ENCODE data around the gene IVL.

Gene IVL

DNA sequence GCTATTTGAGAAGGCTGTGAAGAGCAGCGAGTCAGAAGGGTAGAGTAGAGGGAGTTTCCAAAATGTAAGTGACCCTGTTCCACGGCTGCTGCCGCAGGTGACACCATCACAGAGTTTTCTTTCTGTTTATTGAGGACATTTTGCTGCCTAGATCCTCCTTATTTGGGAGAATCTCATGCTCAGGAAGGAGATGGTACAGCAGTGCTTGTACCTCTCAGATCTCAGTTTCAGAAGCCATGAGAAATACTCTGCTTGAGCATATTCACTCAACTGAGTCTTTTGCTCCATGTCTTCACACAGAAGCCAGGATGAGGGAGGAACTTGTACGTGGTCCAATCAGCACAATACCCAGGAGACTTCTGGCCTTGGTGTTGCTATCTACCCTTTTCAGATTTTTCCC is 47.0 kb upstream of the IVL start:
- Histone ChIP-seq H4K20me1 (ENCODE audit: low read depth, low read length) (no peaks in the 10 kb centered on the region), H3K9me2 (replicated peaks; ENCODE audit: insufficient read depth, low read length) (no peaks in the 10 kb centered on the region), H3K27me3 (ENCODE audit: low read length) (no peaks in the 10 kb centered on the region), H3K9ac (ENCODE audit: low read length) (no peak overlapping the region), H3K27ac (ENCODE audit: low read depth, low read length) (no peak overlapping the region), H3K36me3 (ENCODE audit: low read length) (no peaks in the 10 kb centered on the region), H3K79me2 (ENCODE audit: insufficient read depth, low read length) (no peaks in the 10 kb centered on the region), H3K9me3 (ENCODE audit: insufficient read depth, low read length) (no peaks in the 10 kb centered on the region), H3F3A (ENCODE audit: insufficient read depth) (no peaks in the 10 kb centered on the region), H3K4me3 (ENCODE audit: insufficient read depth, low read length, poor library complexity, severe bottlenecking) (no peak overlapping the region), H2AFZ (ENCODE audit: low read depth, low read length, severe bottlenecking) (no peak overlapping the region), H3K4me2 (ENCODE audit: low read depth, low read length, poor library complexity, severe bottlenecking) (no peak overlapping the region)
- TF ChIP-seq, protein P1, sequence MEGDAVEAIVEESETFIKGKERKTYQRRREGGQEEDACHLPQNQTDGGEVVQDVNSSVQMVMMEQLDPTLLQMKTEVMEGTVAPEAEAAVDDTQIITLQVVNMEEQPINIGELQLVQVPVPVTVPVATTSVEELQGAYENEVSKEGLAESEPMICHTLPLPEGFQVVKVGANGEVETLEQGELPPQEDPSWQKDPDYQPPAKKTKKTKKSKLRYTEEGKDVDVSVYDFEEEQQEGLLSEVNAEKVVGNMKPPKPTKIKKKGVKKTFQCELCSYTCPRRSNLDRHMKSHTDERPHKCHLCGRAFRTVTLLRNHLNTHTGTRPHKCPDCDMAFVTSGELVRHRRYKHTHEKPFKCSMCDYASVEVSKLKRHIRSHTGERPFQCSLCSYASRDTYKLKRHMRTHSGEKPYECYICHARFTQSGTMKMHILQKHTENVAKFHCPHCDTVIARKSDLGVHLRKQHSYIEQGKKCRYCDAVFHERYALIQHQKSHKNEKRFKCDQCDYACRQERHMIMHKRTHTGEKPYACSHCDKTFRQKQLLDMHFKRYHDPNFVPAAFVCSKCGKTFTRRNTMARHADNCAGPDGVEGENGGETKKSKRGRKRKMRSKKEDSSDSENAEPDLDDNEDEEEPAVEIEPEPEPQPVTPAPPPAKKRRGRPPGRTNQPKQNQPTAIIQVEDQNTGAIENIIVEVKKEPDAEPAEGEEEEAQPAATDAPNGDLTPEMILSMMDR (IDR thresholded peaks at IDR 0.05; ENCODE audit: insufficient read depth, low read length, poor library complexity, severe bottlenecking): no peak
- TF ChIP-seq EZH2phosphoT487 (conservative IDR thresholded peaks at IDR 0.05; ENCODE audit: low read length): no peak

DNA sequence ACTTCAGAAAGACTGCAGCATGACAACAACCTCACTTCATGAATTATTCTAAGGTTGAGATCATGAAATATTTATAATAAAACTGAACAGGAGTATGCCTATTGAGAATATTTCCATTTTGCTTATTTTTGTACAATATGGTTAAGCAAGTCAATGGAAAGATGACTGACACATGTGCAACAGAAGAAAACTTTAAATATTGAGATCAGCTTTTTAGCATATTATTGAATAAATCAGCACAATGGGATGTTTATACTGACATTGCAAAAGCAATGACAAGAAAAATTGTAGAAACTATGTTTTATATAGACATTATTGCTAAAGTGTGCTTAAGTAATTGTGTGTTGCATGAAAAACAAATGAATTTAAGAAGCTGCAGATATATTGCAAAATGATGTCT is 43.9 kb upstream of the IVL start:
- H3K9ac ChIP-seq (ENCODE audit: low read length): no peak overlapping the region
- H3K36me3 ChIP-seq (ENCODE audit: low read length): no peaks in the 10 kb centered on the region
- H3K27ac ChIP-seq (ENCODE audit: low read depth, low read length): no peak overlapping the region
- H2AFZ ChIP-seq (ENCODE audit: low read depth, low read length, severe bottlenecking): no peak overlapping the region
- no peaks in the 10 kb centered on the region for H3K79me2 ChIP-seq (ENCODE audit: insufficient read depth, low read length)
- H3F3A ChIP-seq (ENCODE audit: insufficient read depth): no peaks in the 10 kb centered on the region
- no peak overlapping the region for H3K4me2 ChIP-seq (ENCODE audit: low read depth, low read length, poor library complexity, severe bottlenecking)
- H4K20me1 ChIP-seq (ENCODE audit: low read depth, low read length): no peaks in the 10 kb centered on the region
- H3K9me3 ChIP-seq (ENCODE audit: insufficient read depth, low read length): no peaks in the 10 kb centered on the region
- no peak for TF ChIP-seq EZH2phosphoT487 (conservative IDR thresholded peaks at IDR 0.05; ENCODE audit: low read length)
- TF ChIP-seq, protein P1 (IDR thresholded peaks at IDR 0.05; ENCODE audit: insufficient read depth, low read length, poor library complexity, severe bottlenecking): no peak
- H3K4me3 ChIP-seq (ENCODE audit: insufficient read depth, low read length, poor library complexity, severe bottlenecking): no peak overlapping the region
- no peaks in the 10 kb centered on the region for H3K9me2 ChIP-seq (replicated peaks; ENCODE audit: insufficient read depth, low read length)
- H3K27me3 ChIP-seq (ENCODE audit: low read length): no peaks in the 10 kb centered on the region

DNA sequence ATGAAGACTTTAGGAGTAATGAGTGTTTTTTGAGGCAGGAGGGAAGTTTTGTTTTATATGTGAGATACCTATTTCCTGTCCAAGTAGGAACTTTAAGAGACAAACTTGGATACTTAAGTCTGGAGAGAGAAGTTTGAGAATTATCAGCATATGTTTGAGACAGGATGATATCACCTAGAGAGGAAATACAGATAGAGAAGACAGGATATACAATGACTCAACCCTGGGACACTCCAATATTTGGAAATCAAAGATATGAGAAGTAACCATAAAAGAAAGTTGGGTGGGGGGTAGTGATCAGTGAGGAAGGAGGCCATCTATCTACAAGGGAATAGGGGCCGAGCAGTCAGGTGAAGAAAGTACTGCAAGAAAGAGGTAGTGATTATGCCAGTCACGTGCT is 42.0 kb upstream of the IVL start:
- no peak overlapping the region for H3K4me2 ChIP-seq (ENCODE audit: low read depth, low read length, poor library complexity, severe bottlenecking)
- H3K79me2 ChIP-seq (ENCODE audit: insufficient read depth, low read length): no peaks in the 10 kb centered on the region
- H3K9me3 ChIP-seq (ENCODE audit: insufficient read depth, low read length): no peaks in the 10 kb centered on the region
- H3F3A ChIP-seq (ENCODE audit: insufficient read depth): no peaks in the 10 kb centered on the region
- no peaks in the 10 kb centered on the region for H3K9me2 ChIP-seq (replicated peaks; ENCODE audit: insufficient read depth, low read length)
- no peaks in the 10 kb centered on the region for H4K20me1 ChIP-seq (ENCODE audit: low read depth, low read length)
- TF ChIP-seq EZH2phosphoT487 (conservative IDR thresholded peaks at IDR 0.05; ENCODE audit: low read length): no peak
- TF ChIP-seq, protein P1 (IDR thresholded peaks at IDR 0.05; ENCODE audit: insufficient read depth, low read length, poor library complexity, severe bottlenecking): no peak
- H3K4me3 ChIP-seq (ENCODE audit: insufficient read depth, low read length, poor library complexity, severe bottlenecking): no peak overlapping the region
- H3K27me3 ChIP-seq (ENCODE audit: low read length): no peaks in the 10 kb centered on the region
- H3K9ac ChIP-seq (ENCODE audit: low read length): no peak overlapping the region
- H3K36me3 ChIP-seq (ENCODE audit: low read length): no peaks in the 10 kb centered on the region
- no peak overlapping the region for H3K27ac ChIP-seq (ENCODE audit: low read depth, low read length)
- H2AFZ ChIP-seq (ENCODE audit: low read depth, low read length, severe bottlenecking): no peak overlapping the region

Data from SU-DHL-6 (cell line).